HepG2 (cell line): ENCODE measurements around the gene PTPRE.

Experiments used
- CTCF ChIP-seq: sonication (generic); formaldehyde crosslinking; IDR thresholded peaks from 2 replicates; pipeline ENCODE4 v1.5.0; 2020; ENCODE audit warnings: mild to moderate bottlenecking, missing genetic modification reagents, moderate library complexity
- MXD4 ChIP-seq: IDR thresholded peaks from 2 replicates; pipeline ENCODE4 v1.6.1; 2016; ENCODE audit warnings: mild to moderate bottlenecking, missing biosample characterization, missing genetic modification reagents
- TAF1 ChIP-seq: sonication (generic); formaldehyde crosslinking; IDR thresholded peaks from 2 replicates; pipeline ENCODE4 v1.4.0; 2020; ENCODE audit warnings: missing genetic modification reagents
- ZNF101 ChIP-seq: sonication (generic); formaldehyde crosslinking; IDR thresholded peaks from 2 replicates; pipeline ENCODE4 v1.4.0; 2020; ENCODE audit warnings: mild to moderate bottlenecking, low read depth, missing genetic modification reagents, borderline replicate concordance

GRCh38 chr10:127979566-127979965 lies 72.7 kb downstream of the PTPRE start:
- TF ChIP-seq ZNF101 (CRISPR knock-in tag), result no peak
- no peak for TF ChIP-seq CTCF
- TF ChIP-seq TAF1 (CRISPR knock-in tag), result no peak
- no peak for TF ChIP-seq MXD4
